HG03342 (cell line): ENCODE measurements around the gene RASA3.

Source experiments
- ATAC-seq: cut with Tn5 transposase; IDR thresholded peaks from one replicate; pipeline ENCODE4 v1.9.1; 2021; ENCODE audit warnings: mild to moderate bottlenecking, moderate library complexity; ENCODE audit not compliant: unreplicated experiment

The RASA3 gene

DNA sequence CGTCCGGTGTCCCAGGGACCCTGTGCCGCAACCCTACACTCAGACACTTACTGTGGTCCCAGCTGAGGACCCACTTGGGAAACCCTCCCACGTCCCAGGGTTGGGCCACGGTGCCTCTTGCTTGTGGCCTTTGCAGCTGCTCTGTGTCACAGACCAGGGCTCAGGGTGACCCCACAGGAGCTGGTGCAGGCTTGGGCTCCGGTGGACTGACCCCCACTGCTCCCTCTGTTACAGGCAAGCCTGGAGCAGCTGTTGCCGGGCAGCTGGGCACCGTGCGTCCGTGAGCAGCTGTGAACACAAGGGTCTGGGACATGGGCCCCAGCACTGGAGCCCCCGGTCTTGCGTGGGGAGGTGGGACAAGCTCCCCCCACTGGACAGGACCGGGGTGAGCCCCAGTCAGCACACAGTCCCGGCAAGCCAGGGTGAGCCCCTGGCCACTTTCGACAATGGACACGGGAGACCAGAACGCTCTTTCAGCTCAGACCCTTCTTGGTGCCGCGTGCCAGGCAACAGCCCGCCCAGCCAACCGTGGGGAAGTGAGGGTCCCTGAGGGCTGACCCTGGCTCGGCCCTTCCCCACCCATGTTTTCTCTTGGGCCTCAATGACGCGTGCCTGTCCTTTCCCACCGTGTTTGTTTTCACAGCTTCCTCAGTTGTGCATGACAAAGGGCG, 92.8 kb downstream of the RASA3 start:
- ATAC-seq, result no peak

GRCh38 chr13:114038900-114039299, 93.5 kb downstream of the RASA3 start:
- no peak for ATAC-seq

DNA sequence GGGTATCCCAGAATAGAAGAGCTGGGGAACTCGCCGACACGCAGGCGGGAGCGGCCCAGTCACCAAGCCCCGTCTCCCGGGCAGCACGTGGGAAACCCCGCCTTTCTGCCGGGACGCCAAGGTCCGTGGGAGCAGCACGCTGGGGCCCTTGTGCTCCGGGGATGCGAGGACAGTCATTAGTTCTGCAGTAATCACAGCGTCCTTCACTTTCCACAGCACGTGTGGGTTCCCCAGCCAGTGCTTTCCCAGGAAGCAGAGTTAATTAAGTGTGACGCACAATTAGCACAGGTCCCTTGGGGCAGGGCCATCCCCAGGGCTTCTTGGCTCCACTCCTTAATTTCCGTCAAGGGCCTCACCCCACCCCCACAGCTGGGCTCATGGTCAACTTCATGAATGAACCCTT, 94.2 kb downstream of the RASA3 start:
- ATAC-seq, result no peak

DNA sequence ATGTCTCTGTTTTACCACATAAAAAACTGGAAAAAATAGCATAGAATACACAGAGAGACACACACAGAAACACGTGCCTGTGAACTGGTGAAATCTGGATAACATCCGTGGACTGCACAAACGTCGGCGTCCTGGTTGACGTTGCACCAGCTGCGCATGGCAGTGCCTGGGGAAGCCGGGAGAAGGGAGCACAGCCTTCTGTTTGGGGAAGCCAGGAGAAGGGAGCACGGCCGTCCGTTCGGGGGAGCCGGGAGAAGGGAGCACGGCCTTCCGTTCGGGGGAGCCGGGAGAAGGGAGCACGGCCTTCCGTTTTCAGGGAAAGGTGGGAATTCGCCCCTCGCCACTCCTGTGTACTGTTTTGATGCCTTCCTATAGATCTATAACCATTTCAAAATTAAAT, 94.7 kb downstream of the RASA3 start:
- no peak for ATAC-seq

- ATAC-seq, result no peak
These were observed 96.6 kb downstream of the RASA3 start for GRCh38 chr13:114035583-114036531.

- no peak for ATAC-seq
These were observed 97.2 kb downstream of the RASA3 start for GRCh38 chr13:114035186-114035582.

DNA sequence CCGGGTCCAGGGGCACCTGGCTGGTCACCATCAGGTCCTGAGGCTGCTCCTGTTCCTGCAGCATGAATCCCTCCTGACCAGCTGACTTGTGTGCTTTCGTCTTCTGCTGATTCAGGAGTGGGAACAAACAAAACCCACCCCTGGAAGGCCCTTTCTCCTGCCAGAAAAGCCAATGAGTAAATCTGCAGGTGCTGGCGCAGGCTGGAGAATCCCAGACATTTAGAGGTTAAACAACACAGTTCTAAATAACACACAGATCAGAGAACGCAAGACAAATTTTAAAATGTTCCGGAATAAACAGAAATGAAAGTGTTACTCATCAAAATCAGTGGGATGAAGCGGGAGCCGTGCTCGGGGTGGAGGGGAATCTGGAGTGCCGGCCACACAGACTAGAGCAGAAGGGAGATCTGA, 97.9 kb downstream of the RASA3 start:
- no peak for ATAC-seq

DNA sequence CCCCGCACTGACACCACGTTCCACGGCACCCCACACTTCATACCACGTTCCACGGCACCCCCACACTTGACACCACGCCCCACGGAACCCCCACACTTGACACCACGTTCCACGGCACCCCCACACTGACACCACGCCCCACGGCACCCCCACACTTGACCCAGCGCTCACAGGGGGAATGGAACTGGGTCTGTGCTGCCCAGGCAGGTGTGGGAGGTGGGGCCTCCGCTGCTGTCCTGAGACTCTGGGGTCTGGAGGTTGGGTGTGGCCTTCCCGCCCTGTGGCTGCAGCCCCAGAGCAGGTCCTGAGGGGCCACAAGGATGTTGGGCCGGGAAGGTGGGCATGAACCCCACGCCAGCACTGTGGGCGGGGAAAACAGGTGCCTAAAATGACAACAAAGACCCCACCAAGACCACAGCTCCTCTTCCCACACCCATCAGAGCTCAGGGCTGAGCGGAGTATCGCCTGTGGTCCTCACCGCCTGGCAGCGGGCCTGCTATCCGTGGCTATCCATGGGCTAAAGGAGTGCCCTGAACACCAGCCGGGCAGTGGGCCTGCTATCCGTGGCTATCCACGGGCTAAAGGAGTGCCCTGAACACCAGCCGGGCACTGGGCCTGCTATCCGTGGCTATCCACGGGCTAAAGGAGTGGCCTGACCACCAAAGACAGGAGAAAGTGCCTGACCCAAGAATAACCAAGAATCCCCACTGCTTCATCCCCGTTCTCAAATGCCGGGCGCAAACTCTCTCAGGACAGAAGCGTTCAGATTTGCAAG, 98.7 kb downstream of the RASA3 start:
- ATAC-seq, result no peak

- no peak for ATAC-seq
These were observed 100.2 kb downstream of the RASA3 start for GRCh38 chr13:114032126-114032799.

DNA sequence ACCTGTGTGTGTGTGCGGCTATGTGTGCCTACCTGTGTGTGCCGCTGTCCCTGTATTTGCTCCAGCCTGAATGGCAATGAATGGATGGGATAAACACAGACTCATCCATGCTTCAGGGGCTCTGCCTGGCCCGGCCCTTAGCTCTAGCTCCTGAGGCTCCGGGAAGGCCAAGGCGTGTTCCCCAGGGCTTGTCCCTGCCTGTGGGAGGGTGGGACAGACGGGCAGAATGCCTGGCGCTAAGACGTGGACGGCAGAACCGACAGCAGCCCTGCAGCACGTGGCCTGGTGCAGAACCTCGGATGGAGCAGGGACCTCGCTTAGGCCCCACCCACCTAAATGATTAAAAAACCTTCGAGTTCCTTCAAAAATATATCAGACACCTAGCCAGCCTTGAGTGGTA, 100.8 kb downstream of the RASA3 start:
- ATAC-seq, result no peak

DNA sequence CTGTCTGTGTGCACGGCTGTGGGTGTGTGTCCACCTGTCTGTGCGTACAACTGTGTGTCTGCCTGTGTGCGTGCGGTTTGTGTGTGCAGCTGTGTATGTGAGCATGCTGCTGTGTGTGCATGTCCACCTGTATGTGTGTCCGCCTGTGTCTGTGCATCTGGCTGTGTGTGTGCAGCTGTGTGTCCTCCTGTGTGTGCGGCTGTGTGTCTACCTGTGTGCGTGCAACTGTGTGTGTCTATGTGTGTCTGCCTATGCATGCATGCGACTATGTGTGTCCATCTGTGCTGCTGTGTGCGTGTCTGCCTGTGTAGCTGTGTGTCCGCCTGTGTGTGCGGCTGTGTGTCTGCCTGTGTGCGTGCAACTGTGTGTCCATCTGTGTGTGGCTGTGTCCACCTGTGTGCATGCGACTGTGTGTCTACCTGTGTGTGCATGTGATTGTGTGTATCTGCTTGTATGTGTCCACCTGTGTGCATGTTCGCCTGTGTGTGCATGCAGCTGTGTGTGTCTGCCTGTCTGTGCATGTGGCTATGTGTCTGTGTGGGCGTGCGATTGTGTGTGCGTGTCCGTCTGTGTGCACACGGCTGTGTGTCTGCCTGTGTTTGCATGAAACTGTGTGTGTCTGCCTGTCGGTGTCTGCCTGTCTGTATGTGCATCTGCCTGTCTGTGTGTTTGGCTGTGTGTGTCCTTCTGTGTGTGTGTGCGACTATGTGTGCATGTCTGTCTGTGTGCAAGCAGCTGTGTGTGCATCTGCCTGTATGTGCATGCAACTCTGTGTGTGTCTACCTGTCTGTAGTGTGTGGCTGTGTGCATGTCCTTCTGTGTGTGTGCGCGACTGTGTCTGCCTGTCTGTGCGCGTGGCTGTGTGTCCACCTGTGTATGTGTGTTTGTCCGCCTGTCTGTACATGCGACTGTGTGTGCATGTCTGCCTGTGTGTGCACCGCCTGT, 101.5 kb downstream of the RASA3 start:
- no peak for ATAC-seq

- no peak for ATAC-seq
These were observed 102.4 kb downstream of the RASA3 start for GRCh38 chr13:114029866-114030625.

GRCh38 chr13:114027826-114028225, 104.6 kb downstream of the RASA3 start:
- ATAC-seq, result no peak

DNA sequence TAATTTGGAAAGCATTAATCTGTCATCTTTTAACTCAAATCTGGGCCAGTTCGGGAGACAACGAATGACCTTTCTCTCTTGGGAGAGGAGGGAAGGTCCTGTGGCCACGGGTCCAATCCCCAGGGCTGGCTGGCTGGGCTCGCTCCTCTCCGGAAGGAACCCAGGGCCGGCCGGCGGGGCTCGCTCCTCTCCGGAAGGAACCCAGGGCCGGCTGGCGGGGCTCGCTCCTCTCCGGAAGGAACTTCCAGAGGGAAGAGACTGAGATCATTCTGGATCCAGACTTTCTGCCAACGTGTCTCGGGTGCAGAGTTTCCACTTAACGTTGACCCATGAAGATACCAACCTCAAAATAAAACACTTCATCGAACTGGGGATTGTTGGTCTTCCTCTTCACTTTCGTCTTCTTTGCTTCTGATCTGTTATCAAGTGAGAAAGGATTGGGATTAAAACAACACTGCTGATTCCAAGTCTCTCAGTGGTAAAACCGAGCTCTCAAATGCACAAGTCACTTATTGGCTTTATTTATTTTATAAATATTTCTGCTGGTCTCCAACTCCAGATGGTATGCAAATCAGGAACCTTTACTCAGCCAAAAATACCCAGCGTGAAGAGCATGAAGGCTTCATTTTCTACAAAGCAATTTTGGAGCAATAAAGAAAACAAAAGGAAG, 105.2 kb downstream of the RASA3 start:
- no peak for ATAC-seq

- no peak for ATAC-seq
These were observed 105.9 kb downstream of the RASA3 start for GRCh38 chr13:114026481-114026880.

DNA sequence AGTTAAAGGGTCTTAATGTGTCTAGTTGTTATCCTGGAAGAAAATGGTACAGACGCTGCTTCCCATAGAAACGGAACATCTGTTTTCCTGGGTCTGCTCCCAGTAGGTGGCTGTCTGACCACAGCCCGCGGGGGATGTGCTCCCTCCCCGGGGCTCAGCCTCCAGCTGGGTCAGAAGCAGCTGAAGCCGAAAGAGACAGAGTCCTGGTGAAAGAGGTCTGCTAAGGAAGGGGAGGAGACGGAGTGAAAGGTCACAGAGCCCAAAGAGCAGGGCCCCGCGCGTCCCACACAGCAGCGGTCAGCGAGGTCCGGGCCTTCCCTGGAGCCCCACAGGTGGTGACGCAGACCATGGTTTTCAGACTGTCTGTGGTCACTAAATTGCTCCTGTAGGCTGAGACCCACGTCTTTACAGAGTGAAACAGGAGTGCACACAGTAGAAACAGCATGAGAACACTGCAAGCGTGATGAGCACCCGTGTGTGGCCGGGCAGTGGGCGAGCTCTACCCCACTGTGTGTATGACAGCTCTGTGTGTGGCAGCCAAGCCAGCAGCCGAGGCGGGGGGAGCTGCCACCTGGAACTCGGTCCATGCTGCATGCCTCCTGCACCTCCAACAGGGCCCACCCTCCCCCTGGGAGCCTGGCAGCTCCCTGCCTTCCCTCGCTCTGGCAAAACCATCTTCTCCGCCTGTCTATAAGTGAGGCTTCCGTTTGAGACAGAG, 106.5 kb downstream of the RASA3 start:
- no peak for ATAC-seq

DNA sequence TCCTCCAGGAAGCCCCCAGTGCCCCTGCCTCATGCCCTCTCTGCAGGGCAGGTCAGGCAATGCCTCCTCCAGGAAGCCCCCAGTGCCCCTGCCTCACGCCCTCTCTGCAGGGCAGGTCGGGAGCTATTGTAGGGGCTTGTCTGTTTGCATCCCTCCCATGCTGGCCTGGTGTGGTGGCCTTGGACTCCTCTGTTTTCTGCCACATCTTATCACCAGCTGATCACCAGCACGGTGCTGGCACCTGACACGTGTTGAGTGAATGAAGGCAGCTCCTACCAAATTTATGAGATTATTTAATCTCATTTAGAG, 107.1 kb downstream of the RASA3 start:
- no peak for ATAC-seq
